HepG2 (cell line): ENCODE data around the gene AKNA. TPM values are rescaled to one million over a fixed set of nuclear protein-coding genes. Genes with fewer than 3 reads are reported as not detected.
"Not testable (repeated sequence)": the region's sequence is repeated elsewhere in the genome, so short reads cannot be mapped to it uniquely, and the experiment has no call there.

Source experiments
- ATAC-seq: fragments of 200-7000 bp; cut with Tn5 transposase; 3 replicates; pipeline ENCODE4 v1.9.1; 2020; ENCODE audit warnings: mild to moderate bottlenecking, moderate library complexity
- BruUV-seq: library from RNA; stranded (reverse); fragments of 400-500 nt; replicated peaks from 2 replicates; lab custom pipeline; 2021; lab: Mats Ljungman, UMichigan
- CTCF ChIA-PET: fragments of 300-600 bp; formaldehyde crosslinking; extraction: SDS; loops from one replicate; lab custom pipeline; 2021; ENCODE audit warnings: low total read pairs, inconsistent platforms, low intra/inter-chr PET ratio; lab: Yijun Ruan, JAX
- POLR2A ChIA-PET: fragments of 350-600 bp; sonication (Branson Sonifier 250); formaldehyde crosslinking; loops from one replicate; lab custom pipeline; 2020; ENCODE audit warnings: antibody characterized with exemption, inconsistent platforms; lab: Yijun Ruan, JAX
- DNase-seq: peaks from one replicate; pipeline ENCODE4 v3.0.0-alpha.2; 2015; ENCODE audit warnings: low spot score
- FAIRE-seq: peaks from 3 replicates; lab custom pipeline; 2011; peaks lifted over from hg19 to GRCh38; lab: Jason Lieb, UNC
- H2AFZ ChIP-seq: one replicate; pipeline ENCODE4 v1.6.1; 2011; ENCODE audit warnings: low read length, inconsistent platforms
- H3K27ac ChIP-seq: fragments of 300-600 bp; 3 replicates; pipeline ENCODE4 v1.8.0; 2011; ENCODE audit warnings: mixed run types, mild to moderate bottlenecking, mixed read lengths, low read length, inconsistent platforms; ENCODE audit not compliant: insufficient read depth; ENCODE audit errors: extremely low read length
- H3K27me3 ChIP-seq, 2 experiments: fragments of 200-600 bp in 1 of 2; 2 replicates in 1 of 2; 3 replicates in 1 of 2; pipeline versions ENCODE4 v1.6.0 to v1.8.0; 2011; ENCODE audit warnings: low read length in 2 of 2, mild to moderate bottlenecking in 2 of 2, moderate library complexity in 2 of 2, inconsistent platforms in 1 of 2; ENCODE audit not compliant: insufficient read depth in 2 of 2, control insufficient read depth in 1 of 2
- H3K36me3 ChIP-seq, 2 experiments: fragments of 200-600 bp in 1 of 2; replicated peaks in 1 of 2; 2 replicates in 1 of 2; 3 replicates in 1 of 2; pipeline versions ENCODE4 v1.5.1 to v1.8.0; 2011; ENCODE audit warnings: low read length in 2 of 2, inconsistent platforms in 1 of 2; ENCODE audit not compliant: insufficient read depth in 2 of 2, control insufficient read depth in 1 of 2
- H3K4me1 ChIP-seq: 2 replicates; pipeline ENCODE4 v1.5.1; 2012; ENCODE audit warnings: low read length, inconsistent platforms; ENCODE audit not compliant: insufficient read depth
- H3K4me2 ChIP-seq: 2 replicates; pipeline ENCODE4 v1.6.0; 2011; ENCODE audit warnings: low read depth, low read length, inconsistent platforms
- H3K4me3 ChIP-seq, 3 experiments: fragments of 200-600 bp in 1 of 3; sonication (generic), shearing (Covaris generic) in 1 of 3; replicated peaks in 1 of 3; 2 replicates each; pipeline ENCODE4 v1.5.1; 2011 to 2016; ENCODE audit warnings: low read length in 3 of 3, inconsistent platforms in 2 of 3, low read depth in 2 of 3, mild to moderate bottlenecking in 2 of 3, control low read depth in 1 of 3, mixed read lengths in 1 of 3; ENCODE audit not compliant: insufficient read depth in 1 of 3
- H3K79me2 ChIP-seq: one replicate; pipeline ENCODE4 v1.6.1; 2011; ENCODE audit warnings: low read length, inconsistent platforms; ENCODE audit not compliant: insufficient read depth
- H3K9ac ChIP-seq: 2 replicates; pipeline ENCODE4 v1.6.0; 2011; ENCODE audit warnings: mild to moderate bottlenecking, low read depth, low read length, inconsistent platforms; ENCODE audit not compliant: insufficient read depth
- H3K9me3 ChIP-seq: 2 replicates; pipeline ENCODE4 v1.5.1; 2012; ENCODE audit warnings: mild to moderate bottlenecking, low read length
- H4K20me1 ChIP-seq: 2 replicates; pipeline ENCODE4 v1.6.0; 2011; ENCODE audit warnings: inconsistent platforms, mild to moderate bottlenecking, low read length, moderate library complexity; ENCODE audit not compliant: insufficient read depth
- CEBPG ChIP-seq: IDR thresholded peaks from 2 replicates; pipeline ENCODE4 v1.6.1; 2016
- ELF3 ChIP-seq: IDR thresholded peaks from 2 replicates; pipeline ENCODE4 v1.6.1; 2016; ENCODE audit warnings: missing genetic modification reagents, missing compliant biosample characterization
- FOSL2 ChIP-seq: sonication (generic); formaldehyde crosslinking; IDR thresholded peaks from 2 replicates; pipeline ENCODE4 v1.4.0; 2020; ENCODE audit warnings: missing genetic modification reagents
- HIC2 ChIP-seq: sonication (generic); formaldehyde crosslinking; IDR thresholded peaks from 2 replicates; pipeline ENCODE4 v1.9.0; 2022; ENCODE audit warnings: low read depth, missing genetic modification reagents
- MEF2D ChIP-seq: sonication (generic); formaldehyde crosslinking; IDR thresholded peaks from 2 replicates; pipeline ENCODE4 v1.5.1; 2020; ENCODE audit warnings: mild to moderate bottlenecking, missing genetic modification reagents
- NCOA2 ChIP-seq: sonication (generic); formaldehyde crosslinking; IDR thresholded peaks from 2 replicates; pipeline ENCODE4 v1.8.0; 2022; ENCODE audit warnings: inconsistent platforms
- NFKBIZ ChIP-seq: IDR thresholded peaks from 2 replicates; pipeline ENCODE4 v1.6.1; 2018; ENCODE audit warnings: missing genetic modification reagents, missing compliant biosample characterization
- PITX1 ChIP-seq: sonication (generic); formaldehyde crosslinking; IDR thresholded peaks from 2 replicates; pipeline ENCODE4 v1.5.1; 2020; ENCODE audit warnings: mild to moderate bottlenecking, missing genetic modification reagents
- POLR2G ChIP-seq: fragments of 200-400 bp; formaldehyde crosslinking; IDR thresholded peaks from 2 replicates; pipeline ENCODE4 v1.6.1; 2018; ENCODE audit warnings: mild to moderate bottlenecking, low read depth, low read length, moderate library complexity
- RARA ChIP-seq: IDR thresholded peaks from 2 replicates; pipeline ENCODE4 v1.6.1; 2016; ENCODE audit warnings: missing genetic modification reagents, missing compliant biosample characterization
- RXRB ChIP-seq: IDR thresholded peaks from 2 replicates; pipeline ENCODE4 v1.6.1; 2016; ENCODE audit warnings: borderline replicate concordance, missing genetic modification reagents, missing compliant biosample characterization
- SALL1 ChIP-seq: sonication (generic); formaldehyde crosslinking; IDR thresholded peaks from 2 replicates; pipeline ENCODE4 v1.8.0; 2022; ENCODE audit warnings: mild to moderate bottlenecking, missing genetic modification reagents
- SAP130 ChIP-seq: IDR thresholded peaks from 2 replicates; pipeline ENCODE4 v1.6.1; 2016; ENCODE audit warnings: low read depth
- SOX13 ChIP-seq, 3 experiments: fragments of 450-650 bp in 1 of 3; sonication (generic) in 1 of 3; formaldehyde crosslinking in 1 of 3; IDR thresholded peaks in 2 of 3; conservative IDR thresholded peaks in 1 of 3; 2 replicates each; pipeline versions ENCODE4 v1.5.0 to v1.6.1; 2016 to 2020; ENCODE audit warnings: antibody characterized with exemption in 1 of 3, mild to moderate bottlenecking in 1 of 3, missing compliant biosample characterization in 1 of 3, missing genetic modification reagents in 1 of 3, moderate library complexity in 1 of 3
- TBX3 ChIP-seq: fragments of 450-650 bp; IDR thresholded peaks from 2 replicates; pipeline ENCODE4 v1.6.1; 2017; ENCODE audit warnings: antibody characterized with exemption, mild to moderate bottlenecking, inconsistent platforms, borderline replicate concordance
- TEAD3 ChIP-seq: optimal IDR thresholded peaks from 2 replicates; pipeline ENCODE3; 2016; ENCODE audit warnings: borderline replicate concordance
- YY1 ChIP-seq: IDR thresholded peaks from 2 replicates; pipeline ENCODE4 v1.6.1; 2011; ENCODE audit warnings: low read length, low read depth, moderate library complexity, mild to moderate bottlenecking; ENCODE audit not compliant: insufficient read depth, insufficient replicate concordance
- ZBTB10 ChIP-seq: sonication (generic); formaldehyde crosslinking; IDR thresholded peaks from 2 replicates; pipeline ENCODE4 v1.4.0; 2020; ENCODE audit warnings: missing genetic modification reagents, borderline replicate concordance
- ZBTB7B ChIP-seq: sonication (generic); formaldehyde crosslinking; IDR thresholded peaks from 2 replicates; pipeline ENCODE4 v1.4.0; 2020; ENCODE audit warnings: missing genetic modification reagents
- ZNF543 ChIP-seq: sonication (generic); formaldehyde crosslinking; IDR thresholded peaks from 2 replicates; pipeline ENCODE4 v1.4.0; 2020; ENCODE audit warnings: mild to moderate bottlenecking, missing genetic modification reagents
- ZNF644 ChIP-seq: IDR thresholded peaks from 2 replicates; pipeline ENCODE4 v1.6.1; 2016; ENCODE audit warnings: low read depth
- WGBS: methylation state at CpG from one replicate; pipeline ENCODE4 v1.1.6; 2017; ENCODE audit warnings: low lambda C conversion rate; 5-methylcytosine and 5-hydroxymethylcytosine counted together
- in situ Hi-C: cut with HindIII; loops from 2 replicates; pipeline ENCODE4 v1.10.0; 2017; ENCODE audit warnings: low pct_unique_long_range_greater_than_20kb; ENCODE audit not compliant: extremely low pct_ligation_motif_present
- intact Hi-C: fragments of 100-400 bp; cut with micrococcal nuclease; formaldehyde crosslinking; loops from one replicate; pipeline ENCODE4 v1.10.0; 2022; ENCODE audit not compliant: unreplicated experiment
- polyA plus RNA-seq, 8 experiments: library from polyadenylated mRNA; depleted of rRNA in 3 of 8; stranded (reverse) in 7 of 8; unstranded in 1 of 8; fragments of >200 nt; fragmentation: Illumina TruSeq in 4 of 8; extraction: Trizol in 4 of 8; gene quantifications; 2 replicates each; pipeline versions ENCODE4 v1.2.1 to v1.2.3, GENCODE V29; 2011 to 2016; ENCODE audit warnings: low read depth in 4 of 8, missing spikeins in 1 of 8, mixed read lengths in 1 of 8; ENCODE audit not compliant: insufficient read depth in 1 of 8
- total RNA-seq, 5 experiments: library from RNA; depleted of rRNA; stranded (reverse); fragments of >200 nt; fragmentation: Illumina TruSeq; extraction: Trizol; gene quantifications; 2 replicates each; pipeline ENCODE4 v1.2.3, GENCODE V29; 2016; ENCODE audit warnings: low read depth in 1 of 5

AKNA gene
- total and polyA plus RNA-seq, 2 of the 13 experiments (the other 11 are each of a cell fraction or from before 2014, with no cell fraction given), result 3.0 to 3.1 TPM

GRCh38 chr9:114328937-114329624, 58.7 kb downstream of the AKNA start:
- H3K9me3 ChIP-seq; CTCF ChIA-PET; H3K27me3 ChIP-seq; BruUV-seq; H3K36me3 ChIP-seq; intact Hi-C loops; FAIRE-seq; in situ Hi-C loops; H2AFZ ChIP-seq; H4K20me1 ChIP-seq; TF ChIP-seq SOX13 (IDR thresholded peaks at IDR 0.05): not testable (repeated sequence)
- POLR2A ChIA-PET, result interaction anchor here (0.8 to 1.7 kb wide), 6 partner anchors 14 to 251 kb away, joined by 3 to 8 read pairs (median 4); partner anchors contain the start of genes AMBP and KIF12
- Histone ChIP-seq H3K79me2 (peaks cover 16% of the 10 kb centered on the region), H3K4me2 (peak overlapping the region; percentile 76), H3K9ac (peak overlapping the region; percentile 67), H3K4me3 (peak overlapping the region in 2 of 3 experiments; percentile 34 to 52; a peak in 3 of 6 replicates), H3K4me1 (peaks cover 58% of the 10 kb centered on the region), H3K27ac (peak overlapping the region; percentile 96)
- 4% methylated on average over 9 of the region's 12 CpGs for WGBS
- ATAC-seq, result peak; percentile 72
- DNase-seq, result peak; percentile 82
- peak; percentile 79 for TF ChIP-seq NCOA2
- peak; percentile 75 for TF ChIP-seq RARA (CRISPR knock-in tag)
- TF ChIP-seq TBX3, result peak; percentile 47; the same call in 1 of the 2 replicates
- peak; percentile 19; the same call in 1 of the 2 replicates for TF ChIP-seq ELF3 (CRISPR knock-in tag)
- peak in 1 of 2 experiments; percentile 56; a peak in 1 of 4 replicates for TF ChIP-seq SOX13 (CRISPR knock-in tag; conservative IDR thresholded peaks at IDR 0.05 in 1 of 2, IDR thresholded peaks at IDR 0.05 in 1 of 2)
- TF ChIP-seq ZBTB7B (CRISPR knock-in tag), result 0 out of 2 replicates have a peak, but pooled peaks have one; percentile 23
- TF ChIP-seq CEBPG (CRISPR knock-in tag), result peak; percentile 77
- 0 out of 2 replicates have a peak, but pooled peaks have one; percentile 27 for TF ChIP-seq POLR2G
- peak; percentile 62; the same call in 1 of the 2 replicates for TF ChIP-seq SALL1 (CRISPR knock-in tag)
- peak; percentile 47; the same call in 1 of the 2 replicates for TF ChIP-seq ZNF644 (CRISPR knock-in tag)
- peak; percentile 71 for TF ChIP-seq RXRB (CRISPR knock-in tag)
- TF ChIP-seq ZNF543, result 0 out of 2 replicates have a peak, but pooled peaks have one; percentile 33
- TF ChIP-seq HIC2 (CRISPR knock-in tag), result peak; percentile 33; the same call in 1 of the 2 replicates
- 0 out of 2 replicates have a peak, but pooled peaks have one; percentile 21 for TF ChIP-seq MEF2D (CRISPR knock-in tag)
- peak; percentile 62 for TF ChIP-seq SAP130
- peak; percentile 40; the same call in 1 of the 2 replicates for TF ChIP-seq PITX1 (CRISPR knock-in tag)
- TF ChIP-seq ZBTB10 (CRISPR knock-in tag), result peak; percentile 91
- TF ChIP-seq NFKBIZ, result 0 out of 2 replicates have a peak, but pooled peaks have one; percentile 40
- 0 out of 2 replicates have a peak, but pooled peaks have one; percentile 42 for TF ChIP-seq FOSL2
- TF ChIP-seq YY1, result peak; percentile 24
- TF ChIP-seq TEAD3, result peak; percentile 58
